GM23338 (cell line): ENCODE results near the gene HES7.
"Not testable (repeated sequence)": the region's sequence is repeated elsewhere in the genome, so short reads cannot be mapped to it uniquely, and the experiment has no call there.

Experiments
- EZH2 ChIP-seq: fragments of 200-600 bp; sonication (generic); IDR thresholded peaks from one replicate; pipeline ENCODE4 v1.8.0; 2017; ENCODE audit warnings: antibody characterized with exemption, mild to moderate bottlenecking, low read depth; ENCODE audit not compliant: unreplicated experiment
- NANOG ChIP-seq: IDR thresholded peaks from 2 replicates; pipeline ENCODE4 v1.6.1; 2016; ENCODE audit warnings: antibody characterized with exemption, borderline replicate concordance

GRCh38 chr17:8077939-8078338, 46.0 kb downstream of the HES7 start:
- not testable (repeated sequence) for TF ChIP-seq EZH2, NANOG
